NT2/D1 (cell line): Measurements from ENCODE around the gene BTG4.

ENCODE experiments used
- YY1 ChIP-seq: IDR thresholded peaks from 2 replicates; pipeline ENCODE4 v1.6.1; 2011; ENCODE audit not compliant: insufficient read length, insufficient read depth
- ZNF274 ChIP-seq: IDR thresholded peaks from 2 replicates; pipeline ENCODE4 v1.6.1; 2011; ENCODE audit warnings: mild to moderate bottlenecking, low read depth, low read length

DNA sequence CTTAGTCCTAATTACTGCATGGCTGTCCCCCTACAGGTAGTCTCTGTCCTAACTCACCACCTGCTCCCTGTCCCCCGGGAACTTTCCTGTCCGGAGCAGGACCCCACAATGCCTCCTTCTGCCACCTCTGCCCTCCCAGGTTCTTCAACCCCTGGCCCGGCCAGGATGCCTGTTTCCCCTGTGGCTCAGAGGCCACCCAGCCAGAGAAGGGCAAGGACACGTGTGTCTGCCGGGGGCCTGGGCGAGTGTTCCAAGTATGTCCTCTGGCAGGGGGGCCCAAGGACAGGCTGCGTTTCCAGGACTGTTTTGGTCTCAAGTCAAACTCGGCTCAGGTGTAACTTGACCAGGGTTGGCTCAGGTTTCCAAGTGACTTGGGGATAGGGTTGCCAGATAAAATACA lies 63.8 kb downstream of the BTG4 start:
- TF ChIP-seq ZNF274 (no peak), YY1 (no peak)
